IMR-90 (cell line): ENCODE results near the gene EML6. TPM values are rescaled to one million over a fixed set of nuclear protein-coding genes. Genes with fewer than 3 reads are reported as not detected.
"Not testable (repeated sequence)": the region's sequence is repeated elsewhere in the genome, so short reads cannot be mapped to it uniquely, and the experiment has no call there.

Source experiments
- ATAC-seq: fragments of 200-7000 bp; cut with Tn5 transposase; 2 replicates; pipeline ENCODE4 v1.9.1; 2020; ENCODE audit warnings: low read depth, mild to moderate bottlenecking, moderate library complexity
- BruUV-seq: library from RNA; stranded (reverse); fragments of 400-500 nt; replicated peaks from 2 replicates; lab custom pipeline; 2021; lab: Mats Ljungman, UMichigan
- CTCF ChIA-PET: fragments of 300-600 bp; formaldehyde crosslinking; extraction: SDS; loops from one replicate; lab custom pipeline; 2021; ENCODE audit warnings: antibody characterized with exemption; lab: Yijun Ruan, JAX
- POLR2A ChIA-PET: fragments of 300-600 bp; sonication (Branson Sonifier 250); formaldehyde crosslinking; loops from one replicate; lab custom pipeline; 2022; ENCODE audit warnings: antibody characterized with exemption; ENCODE audit not compliant: unreplicated experiment; lab: Charles Lee
- DNase-seq: peaks from one replicate; pipeline ENCODE4 v3.0.0; 2013
- H2AFZ ChIP-seq: replicated peaks from 2 replicates; pipeline ENCODE3; 2013; ENCODE audit warnings: low read length, mild to moderate bottlenecking; ENCODE audit not compliant: poor library complexity
- H2AK5ac ChIP-seq: 2 replicates; pipeline ENCODE4 v1.6.1; 2013; ENCODE audit warnings: low read depth, low read length, inconsistent platforms
- H2AK9ac ChIP-seq: replicated peaks from 2 replicates; pipeline ENCODE3; 2013; ENCODE audit warnings: mild to moderate bottlenecking, low read depth, low read length, moderate library complexity; ENCODE audit not compliant: poor library complexity
- H2BK120ac ChIP-seq: 2 replicates; pipeline ENCODE4 v1.6.1; 2013; ENCODE audit warnings: low read depth, low read length, inconsistent platforms
- H2BK15ac ChIP-seq: 3 replicates; pipeline ENCODE4 v1.6.1; 2013; ENCODE audit warnings: low read depth, low read length, inconsistent platforms
- H2BK20ac ChIP-seq: 2 replicates; pipeline ENCODE4 v1.6.1; 2013; ENCODE audit warnings: low read depth, mild to moderate bottlenecking, inconsistent platforms, low read length, moderate library complexity
- H2BK5ac ChIP-seq: 2 replicates; pipeline ENCODE4 v1.6.1; 2013; ENCODE audit warnings: mild to moderate bottlenecking, low read depth, low read length, inconsistent platforms; ENCODE audit not compliant: poor library complexity, severe bottlenecking
- H3K14ac ChIP-seq: replicated peaks from 2 replicates; pipeline ENCODE4 v1.6.1; 2013; ENCODE audit warnings: low read depth, low read length, inconsistent platforms
- H3K18ac ChIP-seq: 2 replicates; pipeline ENCODE4 v1.6.1; 2013; ENCODE audit warnings: low read depth, low read length, control low read depth
- H3K23ac ChIP-seq: 2 replicates; pipeline ENCODE4 v1.6.1; 2013; ENCODE audit warnings: low read depth, low read length, inconsistent platforms
- H3K27ac ChIP-seq: 2 replicates; pipeline ENCODE4 v1.5.1; 2013; ENCODE audit warnings: mild to moderate bottlenecking, control low read depth, low read length; ENCODE audit not compliant: insufficient read depth
- H3K27me3 ChIP-seq: 2 replicates; pipeline ENCODE4 v1.6.1; 2013; ENCODE audit warnings: low read length; ENCODE audit not compliant: control insufficient read depth, insufficient read depth
- H3K36me3 ChIP-seq: 2 replicates; pipeline ENCODE4 v1.6.1; 2013; ENCODE audit warnings: low read length, mixed read lengths; ENCODE audit not compliant: control insufficient read depth, insufficient read depth
- H3K4ac ChIP-seq: 2 replicates; pipeline ENCODE4 v1.6.1; 2013; ENCODE audit warnings: low read depth, low read length, inconsistent platforms
- H3K4me1 ChIP-seq: 2 replicates; pipeline ENCODE4 v1.6.1; 2013; ENCODE audit warnings: low read length, mixed read lengths; ENCODE audit not compliant: control insufficient read depth, insufficient read depth
- H3K4me2 ChIP-seq: 2 replicates; pipeline ENCODE4 v1.6.1; 2013; ENCODE audit warnings: low read depth, mild to moderate bottlenecking, control low read depth, low read length, moderate library complexity
- H3K4me3 ChIP-seq: 2 replicates; pipeline ENCODE4 v1.5.1; 2013; ENCODE audit warnings: low read depth, mild to moderate bottlenecking, control low read depth, low read length, moderate library complexity; ENCODE audit not compliant: insufficient read depth
- H3K56ac ChIP-seq: 2 replicates; pipeline ENCODE4 v1.6.1; 2013; ENCODE audit warnings: low read length, inconsistent platforms; ENCODE audit not compliant: insufficient read depth; ENCODE audit errors: extremely low read depth
- H3K79me1 ChIP-seq, 2 experiments: 2 replicates each; pipeline ENCODE4 v1.6.1; 2013; ENCODE audit warnings: low read length in 2 of 2, inconsistent platforms in 1 of 2, low read depth in 1 of 2
- H3K9ac ChIP-seq: 2 replicates; pipeline ENCODE4 v1.6.1; 2013; ENCODE audit warnings: low read depth, low read length, control low read depth
- H3K9me1 ChIP-seq: 2 replicates; pipeline ENCODE4 v1.6.1; 2013; ENCODE audit warnings: low read length, inconsistent platforms; ENCODE audit not compliant: insufficient read depth
- H3K9me3 ChIP-seq: 2 replicates; pipeline ENCODE4 v1.6.1; 2013; ENCODE audit warnings: low read length; ENCODE audit not compliant: control insufficient read depth, insufficient read depth
- H4K20me1 ChIP-seq: 2 replicates; pipeline ENCODE4 v1.6.1; 2013; ENCODE audit warnings: low read length, inconsistent platforms; ENCODE audit not compliant: insufficient read depth
- H4K5ac ChIP-seq: 2 replicates; pipeline ENCODE4 v1.6.1; 2013; ENCODE audit warnings: mild to moderate bottlenecking, low read depth, low read length, control low read depth
- H4K8ac ChIP-seq, 2 experiments: 2 replicates each; pipeline ENCODE4 v1.6.1; 2013; ENCODE audit warnings: low read depth in 2 of 2, low read length in 2 of 2, control low read depth in 1 of 2, inconsistent platforms in 1 of 2
- H4K91ac ChIP-seq: 2 replicates; pipeline ENCODE4 v1.6.1; 2013; ENCODE audit warnings: low read depth, low read length, inconsistent platforms; ENCODE audit not compliant: insufficient read depth
- CEBPB ChIP-seq: IDR thresholded peaks from 2 replicates; pipeline ENCODE4 v1.6.1; 2012; ENCODE audit warnings: low read depth, low read length, improper control_type of control experiment
- FOS ChIP-seq: fragments of 150-350 bp; IDR thresholded peaks from 2 replicates; pipeline ENCODE4 v1.6.1; 2016; ENCODE audit warnings: low read depth, low read length
- MAZ ChIP-seq: IDR thresholded peaks from 2 replicates; pipeline ENCODE4 v1.6.1; 2012; ENCODE audit warnings: low read depth, mild to moderate bottlenecking, low read length, improper control_type of control experiment, moderate library complexity, borderline replicate concordance
- MXI1 ChIP-seq: IDR thresholded peaks from 2 replicates; pipeline ENCODE4 v1.6.1; 2012; ENCODE audit warnings: low read depth, mild to moderate bottlenecking, low read length, moderate library complexity, borderline replicate concordance
- SMC3 ChIP-seq: fragments of 150-350 bp; IDR thresholded peaks from 2 replicates; pipeline ENCODE4 v1.6.1; 2016; ENCODE audit warnings: low read depth, mild to moderate bottlenecking, antibody characterized with exemption, low read length, moderate library complexity
- WGBS, 2 experiments: methylation state at CpG; one replicate each; pipeline versions ENCODE4 v1.1.5 to v1.1.7; 2013; ENCODE audit warnings: missing lambda C conversion rate in 2 of 2; ENCODE audit not compliant: insufficient read length in 1 of 2; ENCODE audit errors: extremely low coverage in 2 of 2; 5-methylcytosine and 5-hydroxymethylcytosine counted together
- dilution Hi-C: fragments of 300-500 bp; cut with HindIII; formaldehyde crosslinking; loops from one replicate; pipeline ENCODE4 v1.14.3; 2018; ENCODE audit warnings: low sequenced_read_pairs; ENCODE audit not compliant: unreplicated experiment
- in situ Hi-C: fragments of 300-500 bp; cut with MboI; formaldehyde crosslinking; loops from 3 replicates; pipeline ENCODE4 v1.14.3; 2019; ENCODE audit warnings: low sequenced_read_pairs, inconsistent platforms, mixed read lengths
- intact Hi-C: fragments of 100-400 bp; cut with micrococcal nuclease; formaldehyde crosslinking; loops from 2 replicates; pipeline ENCODE4 v1.10.0; 2022
- polyA plus RNA-seq, 3 experiments: library from polyadenylated mRNA; depleted of rRNA; stranded (reverse); fragments of >200 nt; gene quantifications; 2 replicates each; pipeline ENCODE4 v1.2.3, GENCODE V29; 2012; ENCODE audit warnings: low replicate concordance in 1 of 3
- total RNA-seq: library from RNA; depleted of rRNA; stranded (reverse); fragments of >200 nt; gene quantifications from 2 replicates; pipeline ENCODE4 v1.2.3, GENCODE V29; 2012
- TF ChIP-seq, protein P1 (sequence below): fragments of 150-350 bp; IDR thresholded peaks from 2 replicates; pipeline ENCODE4 v1.6.1; 2017; ENCODE audit warnings: mild to moderate bottlenecking, antibody characterized with exemption, low read length, low read depth

The EML6 gene
- total and polyA plus RNA-seq, 2 of the 4 experiments (the other 2 are of a cell fraction): 0.18 to 0.19 TPM

DNA sequence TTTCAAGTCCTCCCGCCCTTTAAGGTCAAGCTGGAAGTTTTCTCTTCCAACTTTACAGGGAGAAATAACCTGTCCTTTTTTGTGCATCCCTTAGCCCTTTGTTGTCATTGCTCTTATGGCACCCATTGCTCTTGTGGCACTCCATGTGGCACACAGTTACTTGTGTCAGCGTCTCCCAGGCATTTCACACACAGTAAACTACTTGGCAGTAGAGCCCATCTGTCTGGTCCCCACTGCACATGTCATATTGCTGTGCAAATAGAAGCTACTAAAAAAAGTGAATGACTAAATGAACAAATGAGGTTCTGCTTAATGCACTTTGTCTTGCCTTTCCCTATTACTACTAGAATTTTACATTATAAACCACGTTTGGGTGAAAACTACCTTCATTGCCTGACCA is 149.3 kb downstream of the EML6 start:
- no peak overlapping the region for H2AK9ac ChIP-seq
- no TSS peak for BruUV-seq
- H3K18ac ChIP-seq: no peak overlapping the region
- H3K56ac ChIP-seq: no peak overlapping the region
- H3K9me3 ChIP-seq: no peaks in the 10 kb centered on the region
- no peak overlapping the region for H2BK15ac ChIP-seq
- H3K79me1 ChIP-seq: no peaks in the 10 kb centered on the region
- 80% methylated on average over 1 of the region's 3 CpGs; no CpG with 5 or more reads in 1 of the 2 experiments for WGBS, 2 experiments
- intact Hi-C loops (no loop called here), in situ Hi-C loops (no loop called here), dilution Hi-C loops (no loop called here)
- H3K4me3 ChIP-seq: no peak overlapping the region
- H3K9me1 ChIP-seq: no peaks in the 10 kb centered on the region
- H3K27ac ChIP-seq: no peak overlapping the region
- H4K8ac ChIP-seq: no peak overlapping the region
- no peak overlapping the region for H4K91ac ChIP-seq
- H3K23ac ChIP-seq: no peak overlapping the region
- H3K27me3 ChIP-seq: peaks cover 7% of the 10 kb centered on the region; the same call in 1 of the 2 replicates
- no peak overlapping the region for H3K14ac ChIP-seq
- H3K4me2 ChIP-seq: no peak overlapping the region
- no peaks in the 10 kb centered on the region for H4K20me1 ChIP-seq
- H3K4me1 ChIP-seq: no peaks in the 10 kb centered on the region
- ATAC-seq: no peak
- DNase-seq: no peak
- no peak overlapping the region for H2BK120ac ChIP-seq
- no peak overlapping the region for H2AK5ac ChIP-seq
- ChIA-PET CTCF (no interaction called here), POLR2A (interaction anchor here (0.6 kb wide), 1 partner anchor 494 kb away, joined by 5 read pairs; no protein-coding TSS in a partner anchor)
- no peak overlapping the region for H4K5ac ChIP-seq
- no peak overlapping the region for H3K9ac ChIP-seq
- H2AFZ ChIP-seq: no peak overlapping the region
- no peak overlapping the region for H3K4ac ChIP-seq
- no peaks in the 10 kb centered on the region for H3K36me3 ChIP-seq
- H2BK5ac ChIP-seq: no peak overlapping the region
- no peak for TF ChIP-seq MXI1
- TF ChIP-seq, protein P1, sequence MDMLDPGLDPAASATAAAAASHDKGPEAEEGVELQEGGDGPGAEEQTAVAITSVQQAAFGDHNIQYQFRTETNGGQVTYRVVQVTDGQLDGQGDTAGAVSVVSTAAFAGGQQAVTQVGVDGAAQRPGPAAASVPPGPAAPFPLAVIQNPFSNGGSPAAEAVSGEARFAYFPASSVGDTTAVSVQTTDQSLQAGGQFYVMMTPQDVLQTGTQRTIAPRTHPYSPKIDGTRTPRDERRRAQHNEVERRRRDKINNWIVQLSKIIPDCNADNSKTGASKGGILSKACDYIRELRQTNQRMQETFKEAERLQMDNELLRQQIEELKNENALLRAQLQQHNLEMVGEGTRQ: no peak
- TF ChIP-seq CEBPB: no peak
- TF ChIP-seq FOS: no peak
- TF ChIP-seq SMC3: no peak
- no peak for TF ChIP-seq MAZ
- H2BK20ac ChIP-seq: no peak overlapping the region

DNA sequence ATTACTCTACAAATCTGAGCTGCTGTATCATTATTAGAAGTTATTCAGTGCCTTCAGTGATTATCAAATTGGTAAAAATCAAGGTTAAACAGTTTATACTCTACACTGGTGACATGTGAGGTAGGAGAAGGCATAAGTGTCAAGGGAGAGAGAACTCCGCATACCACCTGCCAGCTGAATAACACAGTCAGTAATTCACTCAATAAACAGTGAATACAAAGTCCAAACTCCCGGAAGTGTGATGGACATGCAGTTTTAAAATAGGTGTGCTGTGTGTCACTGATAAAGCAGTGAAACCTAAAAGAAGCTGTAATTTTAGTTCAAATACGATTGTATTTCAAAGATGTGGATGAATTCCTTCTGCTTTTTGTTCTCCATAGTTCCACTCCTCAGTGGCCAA is 149.8 kb downstream of the EML6 start:
- POLR2A ChIA-PET: not testable (repeated sequence)

More for the DNA sequence above, 149.8 kb downstream of the EML6 start:
- ATAC-seq, H2AFZ ChIP-seq, H2BK15ac ChIP-seq, H2BK120ac ChIP-seq, H3K27ac ChIP-seq, H4K5ac ChIP-seq, H3K79me1 ChIP-seq, H2AK9ac ChIP-seq, in situ Hi-C loops, H3K4me1 ChIP-seq, intact Hi-C loops, DNase-seq, H3K27me3 ChIP-seq, H3K14ac ChIP-seq, H3K18ac ChIP-seq, H4K91ac ChIP-seq, H2BK5ac ChIP-seq, H3K9ac ChIP-seq, H3K9me3 ChIP-seq, H3K9me1 ChIP-seq, H2BK20ac ChIP-seq, CTCF ChIA-PET, H3K4me3 ChIP-seq, H2AK5ac ChIP-seq, H3K36me3 ChIP-seq, BruUV-seq, H3K4me2 ChIP-seq, H4K20me1 ChIP-seq, H3K23ac ChIP-seq, H3K4ac ChIP-seq, H4K8ac ChIP-seq, H3K56ac ChIP-seq, dilution Hi-C loops: not testable (repeated sequence)
- no CpG with 5 or more reads among the region's 3 CpGs for WGBS, 2 experiments
